Stimulated activated CD4-positive, alpha-beta T cell treated with anti-CD3 and anti-CD28 coated beads, Interleukin-2, amount 100 ng/mL, for 4 hours (primary cell): ENCODE measurements around the gene WDR12.
"Not testable (repeated sequence)": the region's sequence is repeated elsewhere in the genome, so short reads cannot be mapped to it uniquely, and the experiment has no call there.

Source experiments
- DNase-seq: peaks from one replicate; pipeline ENCODE4 v3.0.0-alpha.2; 2020; ENCODE audit warnings: low read depth

WDR12 gene

DNA sequence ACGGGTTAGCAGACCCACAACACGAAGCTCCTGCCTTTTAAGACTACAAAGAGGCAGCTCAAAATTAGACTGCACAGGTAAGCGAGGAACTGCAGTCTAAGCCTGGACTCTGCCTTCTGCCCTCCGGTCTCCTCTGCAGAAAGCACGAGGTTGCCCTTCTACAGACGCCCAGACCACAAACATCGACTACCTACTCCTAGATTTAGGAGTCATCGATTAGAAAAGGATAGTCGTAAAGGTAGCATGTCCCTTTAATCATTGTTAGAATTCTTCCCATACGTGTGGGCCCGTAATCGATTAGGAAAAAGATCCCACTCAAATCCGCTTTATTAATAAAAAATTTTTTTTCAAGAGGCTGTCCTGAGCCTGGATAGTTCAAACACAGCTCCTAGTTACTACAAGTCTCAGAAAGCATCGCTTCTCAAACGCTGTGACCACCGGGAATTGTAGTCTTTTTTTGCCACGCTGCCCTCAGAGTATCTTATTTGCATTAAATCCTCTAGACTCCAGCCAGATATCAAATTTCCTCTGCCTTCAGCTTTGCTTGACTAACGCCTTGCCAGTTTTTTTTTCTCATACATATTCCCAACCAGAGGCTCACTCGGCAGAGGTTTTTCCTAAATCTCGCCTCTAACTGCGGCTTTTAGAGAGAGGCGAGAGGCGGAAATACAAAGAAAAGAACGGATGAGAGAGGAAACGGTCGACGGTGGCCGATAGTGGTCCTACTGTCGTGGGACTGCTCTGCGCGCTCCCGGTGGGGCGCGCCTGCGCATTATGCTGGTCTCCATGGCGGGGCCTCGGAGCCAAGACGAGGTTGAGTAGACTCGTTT, at the start of gene WDR12, which contains the start of gene CARF:
TSS of gene WDR12 (minus strand) at position 162 of the 830 bp plus-strand sequence. CDS start 197 bp downstream, outside the sequence.
TSS of gene CARF (plus strand) at position 764 of the 830 bp plus-strand sequence. CDS start 29,628 bp downstream, outside the sequence.
- DNase-seq, result peak; percentile 83

DNA sequence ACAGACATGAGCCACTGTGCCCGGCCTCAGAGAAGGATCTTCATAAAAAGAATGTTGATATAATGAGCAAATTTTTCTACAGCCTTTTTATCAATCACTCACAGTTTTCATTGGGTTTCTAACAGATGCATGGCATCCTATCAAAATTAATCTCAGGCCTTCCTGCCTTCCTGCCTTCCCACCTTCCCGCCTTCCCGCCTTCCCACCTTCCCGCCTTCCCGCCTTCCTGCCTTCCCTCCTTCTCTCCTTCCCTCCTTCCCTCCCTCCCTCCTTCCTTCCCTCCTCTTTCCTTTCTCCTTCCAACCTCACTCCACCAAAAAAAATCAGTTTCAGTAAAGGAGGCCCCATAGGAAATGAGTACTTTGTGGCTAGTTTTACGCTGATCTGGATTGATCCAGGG, 49.1 kb upstream of the WDR12 start:
- DNase-seq, result no peak

DNA sequence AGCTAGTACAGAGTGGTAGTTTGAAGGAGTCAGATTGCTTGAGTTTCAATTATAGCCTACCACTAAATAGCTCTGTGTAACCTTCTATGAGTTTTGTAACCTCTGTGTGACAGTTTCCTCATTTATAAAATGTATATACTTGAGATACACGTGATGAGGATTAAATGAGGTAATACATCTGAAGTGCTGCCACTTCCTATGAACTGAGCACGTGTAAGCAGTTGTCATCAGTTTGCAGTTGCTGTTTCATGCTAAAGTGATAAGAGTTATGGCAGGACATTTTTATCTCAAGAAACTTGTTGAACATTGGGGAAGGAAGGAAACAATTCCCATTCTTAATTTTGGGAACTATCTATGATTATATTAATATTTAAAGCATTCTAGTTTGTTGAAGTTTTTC, 39.1 kb upstream of the WDR12 start:
- DNase-seq, result no peak

DNA sequence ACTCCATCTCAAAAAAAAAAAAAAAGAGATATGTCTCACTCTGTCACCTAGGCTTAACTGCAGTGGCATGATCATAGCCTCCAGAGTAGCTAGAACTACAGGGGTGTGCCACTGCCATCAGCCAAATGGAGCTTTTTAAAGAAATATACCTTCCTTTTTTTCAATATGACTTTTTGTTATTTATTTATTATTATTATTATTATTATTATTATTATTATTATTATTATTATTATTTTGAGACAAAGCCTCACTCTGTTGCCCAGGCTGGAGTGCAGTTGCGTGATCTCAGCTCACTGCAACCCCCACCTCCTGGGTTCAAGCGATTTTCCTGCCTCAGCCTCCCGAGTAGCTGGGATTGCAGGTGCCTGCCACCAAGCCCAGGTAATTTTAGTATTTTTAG, 37.9 kb upstream of the WDR12 start:
- not testable (repeated sequence) for DNase-seq

DNA sequence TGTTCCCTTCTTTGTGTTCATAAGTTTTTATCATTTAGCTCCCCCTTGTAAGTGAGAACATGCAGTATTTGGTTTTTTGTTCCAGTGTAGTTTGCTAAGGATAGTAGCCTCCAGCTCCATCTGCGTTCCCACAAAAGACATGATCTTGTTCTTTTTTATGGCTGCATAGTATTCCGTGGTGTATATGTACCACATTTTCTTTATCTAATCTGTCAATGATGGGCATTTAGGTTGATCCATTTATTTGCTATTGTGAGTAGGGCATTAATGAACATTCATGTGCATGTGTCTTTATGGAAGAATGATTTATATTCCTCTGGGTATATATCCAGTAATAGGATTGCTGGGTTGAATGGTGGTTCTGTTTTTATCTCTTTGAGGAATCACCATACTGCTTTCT, 34.0 kb upstream of the WDR12 start:
- DNase-seq, result no peak

DNA sequence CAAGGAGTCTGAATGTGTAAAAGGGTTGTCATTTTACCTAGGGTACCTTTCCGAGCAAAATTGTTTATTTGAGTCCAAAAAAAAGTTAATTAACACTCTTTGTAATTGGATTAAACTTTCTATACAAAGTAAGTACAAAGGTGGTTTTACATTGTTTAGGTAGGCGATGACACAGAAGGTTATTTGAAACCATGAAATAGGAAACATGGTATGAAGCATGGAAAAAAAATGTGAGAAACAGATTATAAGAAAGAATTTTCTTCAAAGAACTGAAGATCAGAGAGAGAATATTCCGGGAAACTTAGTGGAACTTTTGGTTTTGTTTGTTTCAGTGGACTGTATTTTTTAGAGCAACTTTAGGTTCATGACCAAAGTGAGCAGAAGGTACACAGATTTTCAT, 33.3 kb upstream of the WDR12 start:
- DNase-seq, result no peak

DNA sequence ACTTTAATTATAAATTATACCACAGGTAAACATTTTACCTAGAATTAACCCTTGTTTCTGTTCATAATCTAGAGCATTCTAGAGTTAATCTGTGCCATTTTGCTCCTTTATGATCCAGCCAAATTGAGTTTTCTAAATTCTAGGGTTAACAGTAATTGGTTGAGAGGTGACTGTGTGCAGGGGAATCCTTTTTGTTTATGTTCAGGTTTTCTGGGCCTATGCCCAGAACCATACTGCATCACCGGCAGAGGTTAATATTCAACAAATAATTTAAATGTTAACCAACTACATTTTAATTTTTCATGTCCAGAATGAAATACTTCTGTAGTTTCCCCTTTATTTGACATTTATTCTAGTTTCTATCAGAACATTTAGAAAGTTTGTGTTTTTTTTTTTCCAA, 32.9 kb upstream of the WDR12 start:
- DNase-seq, result no peak

DNA sequence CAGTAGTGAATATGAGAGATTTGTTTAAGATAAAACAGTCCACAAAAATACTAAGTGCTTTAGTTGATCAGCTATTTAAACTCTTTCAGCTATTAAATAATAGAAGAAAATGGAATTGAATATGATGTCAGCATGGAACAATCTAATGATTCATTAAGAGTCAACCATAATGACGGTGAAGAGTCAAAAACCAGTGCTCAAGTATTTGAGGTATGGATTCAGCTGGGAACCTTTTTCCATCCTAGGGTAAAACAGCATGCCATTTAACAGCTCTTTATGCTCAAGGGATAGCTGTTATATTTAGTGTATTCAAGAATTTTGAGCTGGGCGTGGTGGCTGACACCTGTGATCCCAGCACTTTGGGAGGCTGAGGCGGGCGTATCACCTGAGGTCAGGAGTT, 30.3 kb upstream of the WDR12 start:
- DNase-seq, result no peak

DNA sequence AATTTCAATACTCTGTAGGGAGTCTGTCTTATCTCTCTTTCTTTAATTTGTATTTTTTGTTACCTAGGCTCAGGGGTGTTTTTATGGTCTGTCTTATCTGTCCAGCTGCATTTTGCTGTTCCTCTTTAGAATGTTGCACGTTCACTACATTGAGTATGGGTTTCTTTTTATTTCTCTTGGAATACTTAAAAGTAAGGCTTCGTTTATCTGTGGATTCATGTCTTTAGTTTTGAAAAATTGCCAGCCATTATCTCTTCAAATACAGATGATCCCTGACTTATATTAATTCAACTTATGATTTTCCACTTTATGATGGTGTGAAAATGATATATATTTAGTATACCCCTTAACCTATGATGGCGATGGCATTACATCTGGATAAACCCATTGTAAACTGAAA, 27.5 kb upstream of the WDR12 start:
- DNase-seq, result no peak

DNA sequence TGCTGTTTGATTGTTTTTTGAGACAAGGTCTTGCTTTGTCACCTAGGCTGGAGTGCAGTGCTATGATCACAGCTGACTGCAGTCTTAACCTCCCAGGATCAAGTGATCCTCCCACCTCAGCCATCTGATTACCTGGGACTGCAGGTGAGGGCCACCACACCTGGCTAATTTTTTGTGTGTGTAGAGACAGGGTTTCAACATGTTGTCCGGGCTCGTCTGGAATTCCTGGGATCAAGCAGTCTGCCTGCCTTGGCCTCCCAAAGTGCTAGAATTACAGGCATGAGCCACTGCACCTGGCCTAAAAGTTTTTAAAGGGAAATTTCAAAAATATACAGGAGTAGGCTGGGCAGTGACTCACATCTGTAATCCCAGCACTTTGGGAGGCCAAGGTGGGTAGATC, 23.0 kb upstream of the WDR12 start:
- DNase-seq, result no peak

DNA sequence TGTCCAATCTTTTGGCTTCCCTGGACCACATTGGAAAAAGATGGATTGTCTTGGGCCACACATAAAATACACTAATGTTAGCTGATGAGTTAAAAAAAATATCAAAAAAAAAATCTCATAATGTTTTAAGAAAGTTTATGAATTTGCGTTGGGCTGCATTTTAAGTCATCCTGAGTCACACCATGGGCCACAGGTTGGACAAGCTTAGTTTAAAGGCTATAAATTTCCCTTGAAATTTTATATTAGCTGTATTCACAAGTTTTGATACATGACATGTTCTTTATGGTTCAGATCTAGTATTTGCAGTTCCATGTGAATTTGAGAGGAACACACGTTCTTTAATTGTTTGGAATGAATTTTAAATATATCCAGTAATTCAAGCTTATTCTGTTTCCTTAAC, 22.5 kb upstream of the WDR12 start:
- no peak for DNase-seq

DNA sequence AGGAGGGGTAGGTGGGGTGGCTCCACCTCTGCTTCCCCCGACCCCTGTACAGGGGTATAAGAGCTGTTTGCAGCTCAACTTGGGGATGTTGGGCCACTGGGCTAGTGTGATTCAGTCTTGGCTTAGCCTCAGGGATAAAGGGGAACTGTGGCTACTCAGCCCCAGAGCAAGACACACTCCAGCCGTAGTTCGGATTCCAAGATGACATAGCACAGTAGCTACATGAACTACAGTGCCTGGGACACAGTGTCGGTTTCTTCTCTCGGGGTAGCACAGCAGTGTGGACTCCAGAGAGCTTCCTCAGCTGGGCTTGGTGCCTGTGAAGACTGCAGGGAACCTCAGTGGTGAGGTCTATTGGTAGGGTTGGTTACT, 21.7 kb upstream of the WDR12 start:
- DNase-seq, result no peak

DNA sequence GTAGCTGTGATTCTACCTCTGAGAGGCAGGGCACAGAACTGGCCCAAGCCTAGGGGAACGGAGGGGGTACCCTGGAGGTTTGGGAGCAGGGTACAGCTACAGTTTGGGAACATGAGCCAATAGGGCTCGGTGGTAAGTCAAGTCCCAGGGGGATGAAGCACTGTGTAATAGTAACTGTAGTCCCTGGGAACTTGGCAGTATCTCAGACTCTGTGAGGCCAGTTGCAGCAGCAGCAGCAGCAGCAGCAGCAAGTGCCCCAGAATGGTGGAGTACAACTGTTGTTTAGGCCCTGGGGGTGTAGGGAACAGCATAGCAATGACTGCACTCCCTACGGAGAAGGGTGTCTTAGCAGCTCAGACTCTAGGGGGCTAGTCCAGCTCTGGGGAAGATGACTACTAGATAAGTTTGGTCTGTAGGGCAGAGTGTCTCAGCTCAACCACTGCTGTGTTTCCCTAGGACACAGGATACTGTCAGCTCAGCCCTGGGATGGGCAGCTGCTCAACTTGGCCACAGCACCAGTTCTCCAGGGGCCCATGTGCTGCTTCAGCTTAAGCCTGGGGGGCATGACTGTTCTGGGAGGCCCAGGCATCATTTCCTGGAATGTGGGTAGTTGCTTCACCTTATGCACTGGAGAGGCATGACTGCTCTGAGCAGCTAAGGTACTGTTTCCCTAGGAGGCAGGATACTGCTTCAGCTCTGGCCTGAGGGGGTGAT, 21.1 kb upstream of the WDR12 start:
- DNase-seq, result no peak

DNA sequence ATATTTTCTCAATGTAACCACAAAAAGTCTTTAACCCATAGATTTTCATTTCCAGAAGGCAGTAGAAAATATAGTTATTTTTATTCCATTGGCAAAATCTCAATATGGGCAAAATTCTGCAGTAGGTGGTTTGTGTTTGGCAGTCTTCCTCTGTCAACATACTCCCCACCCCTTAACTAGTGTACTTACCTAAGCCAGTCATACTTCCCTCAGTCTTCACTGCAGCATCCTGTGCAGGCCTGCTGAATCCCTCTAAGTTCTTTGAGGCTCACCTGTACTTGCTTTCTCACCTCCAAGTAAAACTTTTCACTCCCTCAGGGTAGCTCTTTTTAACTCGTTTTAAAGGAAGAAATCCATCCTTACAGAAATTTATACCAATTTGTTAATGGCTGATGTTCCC, 7.4 kb upstream of the WDR12 start:
- no peak for DNase-seq

DNA sequence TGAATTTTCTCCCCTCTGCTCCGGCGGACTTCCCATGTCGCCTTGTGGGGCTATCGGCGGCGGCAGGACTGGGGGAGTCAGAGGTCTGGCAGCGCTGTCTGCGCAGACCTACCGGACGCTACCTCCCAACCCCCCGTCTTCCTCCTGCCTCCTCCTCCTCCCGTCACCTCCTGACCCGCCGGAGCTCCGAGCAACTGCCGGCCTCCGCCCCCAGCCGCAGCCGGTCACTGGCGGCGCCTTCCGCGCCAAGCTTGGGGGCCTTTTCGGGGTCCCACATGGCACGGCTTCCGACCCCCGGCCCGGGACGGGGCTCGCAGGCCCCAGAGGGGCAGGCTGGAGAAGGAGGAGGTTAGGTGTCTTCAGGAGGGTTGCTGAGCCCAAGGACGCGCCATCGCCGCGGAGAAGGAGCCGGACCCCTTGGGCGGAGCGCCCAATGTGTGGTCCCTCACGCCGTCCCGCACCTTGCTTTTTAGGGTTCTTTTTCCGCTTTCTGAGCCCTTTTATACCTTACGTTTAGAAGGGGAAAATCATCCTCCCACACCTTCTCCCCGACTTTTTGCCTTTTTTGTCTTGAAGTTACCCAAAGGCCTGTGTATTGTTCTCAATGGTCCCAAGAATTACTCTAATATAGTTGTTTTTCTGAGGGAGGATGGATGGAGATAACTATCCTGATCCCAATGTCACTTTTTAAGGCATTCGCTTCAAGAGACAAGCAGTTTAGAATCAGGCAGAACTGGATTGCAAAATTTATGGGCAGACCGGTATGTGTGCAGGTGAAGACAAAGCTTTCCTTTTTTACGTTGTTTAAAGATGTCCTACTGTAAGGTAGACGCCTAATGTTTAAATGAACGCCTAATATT, 1.1 kb upstream of the WDR12 start:
- DNase-seq, result not testable (repeated sequence)

DNA sequence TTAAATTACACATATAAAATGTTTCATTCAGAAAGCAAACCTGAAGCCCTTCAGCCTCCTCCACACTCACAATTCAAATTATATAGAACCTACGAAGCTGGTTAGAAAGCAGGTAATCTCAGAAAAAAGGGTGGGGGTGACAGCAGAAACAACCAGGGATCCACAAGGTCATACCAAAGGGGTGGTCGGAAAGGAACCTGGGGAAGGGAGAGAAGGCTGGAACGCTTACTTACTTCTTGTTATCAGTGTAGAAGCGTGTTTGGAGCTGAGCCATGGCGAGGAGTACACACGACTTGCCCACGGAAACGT, 316 bp downstream of the WDR12 start:
- no peak for DNase-seq

DNA sequence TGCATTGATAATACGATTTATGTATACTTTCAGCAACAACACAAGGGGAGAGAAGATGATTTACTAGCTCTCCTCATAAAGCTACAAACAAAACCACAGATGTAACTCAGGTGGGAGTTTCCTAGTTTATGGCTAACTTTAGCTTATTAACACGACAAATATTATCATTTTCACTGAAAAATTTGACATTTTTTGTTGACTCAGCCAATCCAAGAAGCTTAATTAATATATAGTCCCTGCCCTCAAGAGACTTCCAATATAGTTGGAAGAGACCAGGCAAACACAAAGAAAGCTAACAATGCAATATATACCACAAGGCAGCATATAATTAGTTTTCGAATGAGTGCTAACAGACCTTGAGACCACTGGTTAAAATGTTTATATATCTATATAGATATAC, 775 bp downstream of the WDR12 start:
- no peak for DNase-seq

DNA sequence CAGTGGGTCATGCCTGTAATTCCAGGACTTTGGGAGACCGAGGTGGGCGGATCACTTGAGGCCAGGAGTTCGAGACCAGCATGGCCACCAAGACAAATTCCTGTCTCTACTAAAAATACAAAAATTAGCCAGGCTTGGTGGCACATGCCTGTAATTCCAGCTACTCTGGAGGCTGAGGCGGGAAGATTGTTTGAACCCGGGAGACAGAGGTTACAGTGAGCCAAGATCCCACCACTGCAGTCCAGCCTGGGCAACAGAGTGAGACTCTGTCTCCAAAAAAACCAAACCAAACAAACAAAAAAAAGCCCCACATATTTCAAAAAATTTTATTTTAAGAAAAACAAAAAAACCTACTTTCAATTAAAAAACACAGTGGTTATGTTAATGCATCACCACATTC, 1.2 kb downstream of the WDR12 start:
- DNase-seq, result not testable (repeated sequence)

DNA sequence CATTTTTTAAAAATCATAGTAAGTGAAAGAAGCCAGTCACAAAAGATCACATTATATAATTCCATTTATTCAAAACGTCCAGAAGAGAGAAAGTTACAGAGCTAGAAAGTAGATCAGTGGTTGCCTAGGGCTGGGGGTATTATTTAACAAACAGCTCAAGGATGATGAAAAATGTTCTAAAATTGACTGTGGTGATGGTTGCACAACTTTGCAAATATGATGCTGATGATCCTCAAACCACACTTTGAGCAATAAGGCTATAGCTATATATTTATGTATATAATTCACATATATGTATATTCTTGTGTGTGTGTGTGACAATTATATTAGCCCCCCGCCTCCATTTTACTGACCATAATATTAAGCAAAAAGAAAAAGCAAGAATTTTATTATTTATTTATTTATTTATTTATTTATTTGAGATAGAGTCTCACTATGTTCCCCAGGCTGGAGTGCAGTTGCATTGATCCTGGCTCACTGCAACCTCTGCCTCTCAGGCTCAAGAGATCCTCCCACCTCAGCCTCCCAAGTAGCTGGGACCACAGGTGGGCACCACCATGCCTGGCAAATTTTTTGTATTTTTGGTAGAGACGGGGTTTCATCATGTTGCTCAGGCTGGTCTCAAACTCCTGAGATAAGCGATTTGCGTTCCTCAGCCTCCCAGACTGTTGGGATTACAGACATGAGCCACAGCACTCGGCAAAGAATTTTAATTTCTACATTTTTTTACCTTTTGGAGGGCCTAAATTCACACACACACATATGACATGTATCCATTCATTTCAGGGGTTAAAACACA, 1.9 kb downstream of the WDR12 start:
- DNase-seq, result no peak

DNA sequence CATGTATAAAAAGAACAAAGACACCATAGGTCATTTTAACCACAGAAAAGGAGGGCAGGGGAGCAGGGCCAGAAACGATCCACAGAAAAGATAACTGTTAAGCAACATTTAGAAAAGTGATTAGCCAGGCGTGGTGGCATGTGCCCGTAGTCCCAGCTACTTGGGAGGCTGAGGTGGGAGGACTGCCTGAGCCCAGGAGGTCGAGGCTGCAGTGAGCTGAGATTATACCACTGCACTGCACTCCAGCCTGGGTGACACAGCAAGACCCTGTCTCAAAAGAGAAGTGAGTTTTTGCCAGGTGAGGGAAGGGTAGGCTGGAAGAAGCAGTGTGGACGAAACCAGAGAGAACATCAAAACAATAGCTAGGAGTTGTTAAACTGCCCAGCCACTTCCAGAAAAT, 3.3 kb downstream of the WDR12 start:
- DNase-seq, result no peak

DNA sequence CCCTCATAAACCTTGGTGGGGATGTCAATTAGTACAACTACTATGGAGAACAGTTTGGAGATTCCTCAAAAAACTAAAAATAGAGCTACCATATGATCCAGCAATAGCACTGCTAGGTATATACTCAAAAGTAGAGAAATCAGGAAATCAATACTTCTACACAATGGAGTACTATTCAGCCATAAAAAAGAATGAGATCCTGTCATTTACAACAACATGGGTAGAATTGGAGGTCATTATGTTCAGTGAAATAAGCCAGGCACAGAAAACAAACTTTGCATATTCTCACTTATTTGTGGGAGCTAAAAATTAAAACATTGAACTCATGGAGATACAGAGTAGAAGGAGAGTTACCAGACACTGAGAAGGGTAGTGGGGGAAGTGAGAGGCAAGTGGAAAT, 6.0 kb downstream of the WDR12 start:
- not testable (repeated sequence) for DNase-seq

DNA sequence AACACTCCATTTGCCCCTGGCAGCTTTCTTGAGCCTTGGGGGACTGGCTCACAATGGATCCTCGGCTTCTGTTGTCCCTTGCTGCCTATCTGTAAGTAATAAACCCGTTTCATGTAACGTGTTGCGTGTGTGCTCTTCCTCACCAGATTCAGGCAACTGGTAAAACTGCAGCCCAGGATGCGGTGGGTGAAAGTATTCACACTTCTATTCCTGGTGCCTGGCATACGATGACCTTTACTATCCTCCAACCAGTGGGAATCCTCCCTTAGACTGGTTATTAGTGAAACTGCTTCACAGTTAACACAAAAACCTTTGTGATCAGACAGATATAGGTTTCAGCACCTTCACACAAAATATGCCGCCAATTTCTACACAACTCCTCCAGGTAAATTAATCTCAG, 26.3 kb downstream of the WDR12 start:
- no peak for DNase-seq
